ENCODE measurements around the gene CTU2. TPM values are rescaled to one million over a fixed set of nuclear protein-coding genes. Genes with fewer than 3 reads are reported as not detected.
A peak's percentile ranks its signal among the peaks of the same experiment; 100 is the strongest.

Gene CTU2
- total RNA-seq, 2 experiments from 2014 or later: 31.1 to 40.0 TPM

DNA sequence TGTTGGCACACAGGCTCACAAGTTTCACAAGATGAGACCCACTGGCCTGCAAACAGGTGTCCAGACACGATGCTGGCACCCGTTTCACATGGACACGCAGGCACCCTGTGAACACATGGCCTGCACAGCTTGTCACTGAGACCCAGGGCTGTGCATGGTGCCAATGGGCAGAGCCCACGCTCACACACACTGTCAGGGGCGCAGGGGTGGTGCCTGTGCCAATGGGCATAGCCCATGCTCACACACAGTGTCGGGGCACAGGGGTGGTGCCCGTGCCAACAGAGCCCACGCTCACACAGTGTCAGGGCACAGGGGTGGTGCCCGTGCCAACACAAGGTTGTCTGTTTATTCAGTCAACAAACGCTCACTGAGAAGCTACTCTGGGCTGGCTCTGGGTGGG lies 29.3 kb downstream of the CTU2 start:
- no peak for ATAC-seq
- CTCF ChIA-PET: interaction anchor here (1.2 to 2.7 kb wide), 6 partner anchors 10 to 59 kb away, joined by 3 to 20 read pairs (median 8); no protein-coding TSS in a partner anchor
- peaks cover 9% of the 10 kb centered on the region for H3K36me3 Mint-ChIP-seq

DNA sequence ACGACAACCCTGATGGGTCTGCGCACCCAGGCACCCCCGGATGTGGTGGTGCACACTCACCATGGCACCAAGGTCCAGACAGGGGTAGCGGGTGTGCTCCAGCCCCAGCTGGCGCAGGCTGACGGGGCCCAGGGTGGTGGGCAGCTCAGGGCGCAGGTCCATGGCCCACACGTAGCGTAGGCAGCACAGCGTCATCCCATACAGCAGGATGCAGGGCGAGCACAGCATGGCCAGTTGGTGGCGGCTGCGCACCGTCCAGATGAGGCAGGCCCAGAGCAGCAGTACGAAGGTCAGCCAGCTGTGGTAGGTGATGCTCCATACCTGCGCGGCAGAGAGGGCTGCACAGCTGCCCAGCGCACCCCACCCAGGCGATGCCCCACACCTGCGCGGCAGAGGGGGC lies 29.8 kb downstream of the CTU2 start:
- no peaks in the 10 kb centered on the region for H3K4me1 Mint-ChIP-seq
- DNase-seq (no peak), ATAC-seq (no peak)
- H3K4me3 Mint-ChIP-seq: no peak overlapping the region
- peaks cover 7% of the 10 kb centered on the region for H3K36me3 Mint-ChIP-seq
- H3K27me3 Mint-ChIP-seq: no peaks in the 10 kb centered on the region
- H3K9me3 Mint-ChIP-seq (ENCODE audit: low read depth): no peaks in the 10 kb centered on the region
- CTCF ChIA-PET: interaction anchor here (1.2 to 2.7 kb wide), 9 partner anchors 10 to 59 kb away, joined by 3 to 38 read pairs (median 9); no protein-coding TSS in a partner anchor
- no peak overlapping the region for H3K27ac Mint-ChIP-seq

More for the DNA sequence above, 29.3 kb downstream of the CTU2 start:
- DNase-seq: no peak
- no peaks in the 10 kb centered on the region for H3K9me3 Mint-ChIP-seq (ENCODE audit: low read depth)
- no peaks in the 10 kb centered on the region for H3K27me3 Mint-ChIP-seq
- H3K4me1 Mint-ChIP-seq: no peaks in the 10 kb centered on the region
- no peak overlapping the region for H3K27ac Mint-ChIP-seq
- H3K4me3 Mint-ChIP-seq: no peak overlapping the region

DNA sequence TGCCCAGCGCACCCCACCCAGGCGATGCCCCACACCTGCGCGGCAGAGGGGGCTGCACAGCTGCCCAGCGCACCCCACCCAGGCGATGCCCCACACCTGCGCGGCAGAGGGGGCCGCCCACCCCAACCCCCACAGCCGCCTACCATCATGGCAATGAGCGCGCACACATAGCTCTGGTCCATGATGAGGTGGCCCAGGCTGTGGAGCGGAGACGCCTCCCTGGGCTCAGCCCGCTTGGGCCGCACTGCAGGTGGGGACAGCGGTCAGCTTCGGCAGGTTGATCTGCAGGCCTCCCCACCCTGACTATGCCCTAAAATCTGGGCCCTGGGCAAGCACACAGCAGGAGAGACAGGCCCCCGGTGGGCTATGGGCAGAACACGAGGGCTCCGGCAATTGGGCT lies 30.2 kb downstream of the CTU2 start:
- no peaks in the 10 kb centered on the region for H3K27me3 Mint-ChIP-seq
- CTCF ChIA-PET: interaction anchor here (0.6 to 2.7 kb wide), 25 partner anchors 9 to 780 kb away, joined by 3 to 40 read pairs (median 9); partner anchors contain the start of genes APRT, CTU2, GALNS and RNF166
- no peaks in the 10 kb centered on the region for H3K9me3 Mint-ChIP-seq (ENCODE audit: low read depth)
- no peak overlapping the region for H3K4me3 Mint-ChIP-seq
- H3K27ac Mint-ChIP-seq: no peak overlapping the region
- DNase-seq (no peak), ATAC-seq (no peak)
- peaks cover 7% of the 10 kb centered on the region for H3K36me3 Mint-ChIP-seq
- H3K4me1 Mint-ChIP-seq: no peaks in the 10 kb centered on the region

DNA sequence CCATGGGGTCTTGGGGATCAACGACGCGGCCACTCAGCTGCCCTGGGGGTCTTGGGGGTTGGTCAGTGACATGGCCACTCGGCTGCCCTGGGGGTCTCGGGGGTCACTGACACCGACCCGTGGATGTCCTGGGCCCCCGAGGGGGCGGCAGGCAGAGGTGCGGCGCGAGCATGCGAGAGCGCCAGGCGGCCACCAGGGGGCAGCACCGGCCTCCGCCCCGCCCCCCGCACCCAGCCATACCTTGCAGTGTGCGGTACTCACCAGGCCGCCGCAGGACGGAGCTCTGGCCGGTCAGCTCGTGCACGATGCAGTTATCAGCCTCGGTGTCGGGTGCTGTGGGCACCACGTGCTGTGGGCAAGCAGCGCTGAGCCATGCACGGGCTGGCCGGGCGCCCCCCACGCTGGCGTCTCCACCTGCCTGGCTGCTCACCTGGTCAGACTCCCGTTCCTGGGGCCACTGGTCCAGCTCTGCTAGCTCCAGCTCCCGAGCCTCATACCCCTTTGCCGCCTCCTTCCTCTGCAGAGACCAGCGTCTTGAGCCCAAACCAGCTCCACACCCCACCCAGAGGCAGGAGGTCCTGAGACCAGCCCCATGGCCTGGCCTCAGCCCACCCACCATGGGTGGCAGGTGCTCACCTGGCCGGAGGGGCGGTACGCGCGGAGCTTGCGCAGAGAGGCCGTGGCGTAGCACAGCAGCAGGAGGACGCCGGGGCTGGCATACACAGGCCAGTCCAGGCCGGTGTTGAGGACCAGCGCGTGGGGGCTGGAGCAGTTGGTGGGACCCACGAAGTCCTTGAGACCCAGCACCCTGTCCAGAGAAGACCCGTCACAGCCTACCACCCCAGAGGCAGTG lies 31.2 kb downstream of the CTU2 start:
- ATAC-seq (peak; percentile 91), DNase-seq (peak; percentile 86)
- Mint-ChIP-seq H3K27me3 (no peaks in the 10 kb centered on the region), H3K4me3 (no peak overlapping the region), H3K36me3 (peaks cover 7% of the 10 kb centered on the region), H3K9me3 (ENCODE audit: low read depth) (no peaks in the 10 kb centered on the region), H3K27ac (no peak overlapping the region), H3K4me1 (no peaks in the 10 kb centered on the region)
- CTCF ChIA-PET: interaction anchor here (0.5 to 2.7 kb wide), 48 partner anchors 8 to 480 kb away, joined by 3 to 40 read pairs (median 6); partner anchors contain the start of genes APRT, CDT1, CTU2 and GALNS

DNA sequence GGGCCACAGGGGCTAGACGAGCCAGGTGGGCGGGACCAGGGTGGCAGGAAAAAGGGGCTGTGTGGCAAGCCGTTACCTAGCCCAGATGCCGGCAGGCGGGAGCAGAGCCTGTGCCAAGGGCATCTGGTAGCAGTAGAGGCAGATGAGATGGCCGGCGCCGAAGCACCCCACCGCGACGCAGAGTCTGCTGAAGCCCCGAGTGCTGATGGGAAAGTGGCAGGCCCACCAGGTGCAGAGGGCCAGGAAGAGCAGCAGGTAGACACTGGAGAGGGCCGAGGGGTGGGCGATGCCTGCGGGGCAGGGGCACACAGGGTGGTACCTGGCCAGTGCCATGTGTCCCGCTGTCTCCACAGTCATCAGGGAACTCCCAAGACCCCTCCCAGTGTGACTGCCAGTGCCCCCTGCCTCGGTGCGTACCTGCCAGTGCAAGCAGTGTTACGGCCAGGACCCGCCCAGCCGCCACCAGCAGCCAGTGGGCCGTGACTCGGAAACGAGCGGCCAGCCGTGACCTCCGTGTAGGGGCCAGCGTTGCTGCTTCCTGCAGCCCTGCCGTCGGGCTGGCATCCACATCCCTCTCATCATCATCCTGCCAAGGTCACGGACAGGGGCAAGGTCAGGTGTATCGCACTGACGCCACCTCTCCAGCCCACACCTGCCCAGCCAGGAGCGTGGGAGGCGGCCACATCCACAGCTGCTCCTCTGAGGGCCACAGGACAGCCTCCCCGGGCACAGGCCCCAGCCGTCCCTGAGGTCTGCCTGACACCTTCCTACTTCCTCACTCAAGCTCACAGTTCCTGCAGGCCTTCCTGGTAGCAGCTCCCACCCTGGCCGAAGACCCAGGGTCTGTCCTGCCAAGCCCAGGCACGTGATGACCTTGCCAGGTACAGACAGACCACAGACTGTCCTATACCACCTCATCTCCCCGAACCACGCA lies 32.1 kb downstream of the CTU2 start:
- Mint-ChIP-seq H3K27me3 (no peaks in the 10 kb centered on the region), H3K4me3 (no peak overlapping the region), H3K4me1 (peaks cover 2% of the 10 kb centered on the region), H3K9me3 (ENCODE audit: low read depth) (no peaks in the 10 kb centered on the region), H3K27ac (no peak overlapping the region), H3K36me3 (peaks cover 7% of the 10 kb centered on the region)
- DNase-seq (no peak), ATAC-seq (no peak)
- CTCF ChIA-PET: interaction anchor here (0.7 to 2.7 kb wide), 28 partner anchors 7 to 479 kb away, joined by 3 to 40 read pairs (median 10); partner anchors contain the start of genes APRT, CDT1, CTU2 and GALNS

DNA sequence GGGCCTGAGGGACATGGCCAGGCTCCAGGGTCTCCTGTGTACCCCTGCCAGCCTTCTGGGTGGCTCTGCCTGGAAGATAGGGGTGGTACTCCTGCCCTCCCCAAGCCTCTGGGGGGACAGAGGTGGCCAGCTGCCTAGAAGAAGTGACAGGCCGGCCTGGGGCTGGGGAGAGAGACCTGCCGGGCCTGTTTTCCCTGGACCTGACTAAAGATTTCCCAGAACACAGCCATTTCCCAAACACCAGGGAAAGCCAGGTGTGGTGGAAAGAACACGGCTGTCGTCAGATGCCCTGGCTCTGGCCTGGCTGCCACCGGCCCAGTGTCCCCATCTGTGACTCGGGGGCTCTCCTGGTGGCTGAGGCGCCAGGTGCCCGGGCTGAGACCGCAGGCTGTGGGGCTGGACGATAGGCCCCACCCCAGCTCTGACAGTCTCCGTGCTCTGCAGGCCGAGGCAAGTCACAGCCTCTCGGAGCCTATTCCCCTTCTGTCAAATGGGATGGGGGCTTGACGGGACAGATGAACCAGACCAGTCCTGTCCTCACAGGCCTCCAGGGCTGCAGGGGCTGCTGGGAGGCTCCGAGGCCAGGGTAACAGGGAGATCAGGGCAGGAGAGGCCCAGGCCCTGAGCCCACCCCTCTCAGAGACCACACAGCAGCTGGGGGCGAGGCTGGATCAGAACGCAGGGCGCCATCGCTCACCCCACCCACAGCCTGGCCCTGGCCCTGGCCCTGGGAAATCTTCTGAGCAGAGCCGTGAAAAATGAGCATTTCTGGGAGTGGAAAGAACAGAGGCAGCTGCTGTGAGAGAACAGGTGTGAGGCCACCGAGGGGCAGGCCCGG lies 33.1 kb downstream of the CTU2 start:
- H3K4me1 Mint-ChIP-seq: peaks cover 10% of the 10 kb centered on the region

DNA sequence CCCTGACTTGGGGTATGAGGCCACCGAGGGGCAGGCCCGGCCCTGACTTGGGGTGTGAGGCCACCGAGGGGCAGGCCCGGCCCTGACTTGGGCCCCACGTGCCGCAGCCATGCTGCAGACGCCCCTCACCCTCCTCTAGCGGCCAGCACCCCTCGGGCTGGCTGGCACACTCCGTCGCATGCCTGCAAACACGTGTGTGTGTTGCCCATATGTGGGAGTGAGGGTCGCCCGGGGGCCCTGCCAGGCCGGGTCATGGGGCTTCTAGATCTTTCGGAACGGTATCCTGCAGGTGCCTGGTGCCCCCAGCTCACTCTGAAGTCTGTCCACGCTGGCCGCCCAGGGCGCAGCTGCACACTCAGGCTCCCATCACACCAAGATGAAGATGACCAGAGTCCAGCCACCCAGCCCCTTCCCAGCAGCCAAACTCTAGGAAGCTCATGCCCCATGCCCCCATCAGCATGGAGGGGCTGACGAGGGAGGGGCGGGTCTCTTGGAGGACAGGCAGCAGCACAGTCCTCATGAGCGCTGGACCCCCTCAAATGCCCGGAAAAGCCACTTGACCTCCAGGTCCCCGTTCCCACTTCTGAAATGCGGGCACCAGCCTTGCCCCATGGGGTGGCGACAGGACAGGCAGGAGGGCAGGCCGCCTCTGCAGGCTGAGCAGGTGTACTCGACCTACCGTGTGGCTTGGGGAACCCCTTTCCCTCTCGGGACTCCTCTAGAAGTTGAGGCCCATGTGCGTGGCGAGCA lies 33.8 kb downstream of the CTU2 start:
- Mint-ChIP-seq H3K9me3 (ENCODE audit: low read depth) (no peaks in the 10 kb centered on the region), H3K4me1 (peaks cover 15% of the 10 kb centered on the region), H3K4me3 (no peak overlapping the region), H3K27ac (no peak overlapping the region), H3K27me3 (no peaks in the 10 kb centered on the region), H3K36me3 (peaks cover 2% of the 10 kb centered on the region)
- DNase-seq (no peak), ATAC-seq (no peak)
- CTCF ChIA-PET: interaction anchor here (0.7 to 9.2 kb wide), 2 partner anchors 41 to 1045 kb away, joined by 3 to 90 read pairs; no protein-coding TSS in a partner anchor

More for the DNA sequence above, 33.1 kb downstream of the CTU2 start:
- DNase-seq (no peak), ATAC-seq (no peak)
- Mint-ChIP-seq H3K27ac (no peak overlapping the region), H3K36me3 (peaks cover 2% of the 10 kb centered on the region), H3K9me3 (ENCODE audit: low read depth) (no peaks in the 10 kb centered on the region), H3K4me3 (no peak overlapping the region), H3K27me3 (no peaks in the 10 kb centered on the region)
- CTCF ChIA-PET: interaction anchor here (1.1 kb wide), 1 partner anchor 15 kb away, joined by 4 read pairs; no protein-coding TSS in a partner anchor

DNA sequence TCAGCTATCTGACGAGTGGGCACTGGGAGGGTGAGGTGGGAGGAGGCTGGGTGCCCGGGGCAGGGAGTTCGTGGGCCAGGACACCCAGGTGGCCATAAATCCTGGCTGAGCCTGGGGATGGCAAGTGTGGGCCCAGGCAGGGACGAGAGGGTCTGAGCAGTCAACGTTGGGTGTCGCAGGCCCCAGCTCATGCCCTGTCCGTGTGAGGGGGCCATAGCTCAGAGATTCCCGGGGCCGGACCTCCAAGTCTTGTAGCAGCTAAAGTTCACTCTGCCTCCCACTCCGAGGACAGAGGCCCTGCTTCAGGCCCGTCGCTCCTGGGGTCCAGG lies 34.4 kb downstream of the CTU2 start:
- H3K4me1 Mint-ChIP-seq: peaks cover 19% of the 10 kb centered on the region
- no peak overlapping the region for H3K27ac Mint-ChIP-seq
- no peak overlapping the region for H3K4me3 Mint-ChIP-seq
- no peaks in the 10 kb centered on the region for H3K27me3 Mint-ChIP-seq
- no peak for ATAC-seq
- CTCF ChIA-PET: interaction anchor here (9.2 kb wide), 1 partner anchor 40 kb away, joined by 90 read pairs; no protein-coding TSS in a partner anchor
- DNase-seq: no peak
- no peaks in the 10 kb centered on the region for H3K36me3 Mint-ChIP-seq
- no peaks in the 10 kb centered on the region for H3K9me3 Mint-ChIP-seq (ENCODE audit: low read depth)

DNA sequence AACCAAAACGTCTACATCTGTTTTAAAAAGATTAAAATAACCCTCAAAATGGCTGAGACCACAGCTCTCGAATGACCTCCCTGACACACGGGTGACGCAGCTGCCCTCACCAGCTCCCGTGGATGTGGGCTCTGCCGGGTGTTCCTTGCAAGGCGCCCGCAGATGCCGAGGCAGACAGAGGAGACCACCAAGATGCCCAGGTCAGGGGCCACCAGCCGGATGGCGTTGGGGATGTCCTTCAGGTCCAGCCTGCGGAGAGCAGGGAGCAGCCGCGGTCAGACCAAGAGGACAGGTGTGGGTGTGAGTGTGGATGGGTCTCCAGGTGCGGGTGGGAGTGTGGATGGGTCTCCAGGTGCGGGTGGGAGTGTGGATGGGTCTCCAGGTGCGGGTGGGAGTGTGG lies 35.1 kb downstream of the CTU2 start:
- no peak for ATAC-seq
- Mint-ChIP-seq H3K4me1 (peaks cover 26% of the 10 kb centered on the region), H3K4me3 (no peak overlapping the region), H3K9me3 (ENCODE audit: low read depth) (no peaks in the 10 kb centered on the region), H3K27me3 (no peaks in the 10 kb centered on the region), H3K27ac (no peak overlapping the region), H3K36me3 (no peaks in the 10 kb centered on the region)
- CTCF ChIA-PET: interaction anchor here (9.2 kb wide), 1 partner anchor 39 kb away, joined by 90 read pairs; no protein-coding TSS in a partner anchor
- DNase-seq: no peak

DNA sequence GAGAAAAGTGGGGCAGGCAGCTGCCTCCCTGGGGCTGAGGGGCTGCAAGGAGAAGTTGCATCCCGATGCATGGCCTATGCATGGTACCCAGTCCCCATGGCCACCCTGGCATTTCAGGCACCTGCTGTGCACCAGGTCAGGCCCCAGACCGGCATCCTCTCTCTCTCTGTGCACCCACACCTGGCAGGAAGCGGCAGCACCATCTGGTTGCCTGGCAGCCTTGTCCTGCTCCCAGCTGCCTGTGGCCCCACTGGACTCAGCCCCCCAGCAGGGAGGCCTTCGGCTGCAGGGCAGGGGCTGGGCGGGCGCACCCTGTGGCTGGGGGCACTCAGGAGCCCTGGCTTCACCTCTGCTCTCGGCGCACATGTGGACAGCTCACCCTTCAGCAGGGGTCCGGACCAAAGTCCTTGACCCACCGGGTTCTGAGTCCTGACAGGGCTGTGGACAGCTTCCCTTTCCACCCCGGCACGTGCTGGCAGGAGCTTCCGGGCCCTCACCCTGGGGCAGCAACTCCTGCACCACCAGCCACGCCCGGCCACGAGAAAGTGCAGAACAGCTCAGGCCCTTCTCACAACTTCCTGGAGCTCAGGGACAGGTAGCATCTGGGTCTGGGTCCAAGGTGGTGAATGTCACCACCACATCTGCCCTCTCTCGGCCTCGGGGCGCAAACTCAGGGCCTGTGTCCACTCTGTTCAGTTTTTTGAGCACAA lies 36.7 kb downstream of the CTU2 start:
- Mint-ChIP-seq H3K4me3 (no peak overlapping the region), H3K27me3 (no peaks in the 10 kb centered on the region), H3K27ac (no peak overlapping the region), H3K9me3 (ENCODE audit: low read depth) (no peaks in the 10 kb centered on the region), H3K4me1 (peaks cover 32% of the 10 kb centered on the region), H3K36me3 (no peaks in the 10 kb centered on the region)
- CTCF ChIA-PET: interaction anchor here (0.7 to 9.2 kb wide), 17 partner anchors 10 to 115 kb away, joined by 3 to 90 read pairs (median 4); partner anchors contain the start of gene PIEZO1
- no peak for DNase-seq
- ATAC-seq: no peak
